Choroid plexus epithelial cell (primary cell): ENCODE data around the gene PREX1.
A peak's percentile ranks its signal among the peaks of the same experiment; 100 is the strongest.
"Not testable (repeated sequence)": the region's sequence is repeated elsewhere in the genome, so short reads cannot be mapped to it uniquely, and the experiment has no call there.

Experiments used
- DNase-seq: peaks from one replicate; pipeline ENCODE4 v3.0.0-alpha.2; 2010; ENCODE audit warnings: low read depth
- H3K4me3 ChIP-seq: 2 replicates; pipeline ENCODE4 v1.5.1; 2011; ENCODE audit warnings: low read depth, mild to moderate bottlenecking, control low read depth, low read length, moderate library complexity
- CTCF ChIP-seq: conservative IDR thresholded peaks from 2 replicates; pipeline ENCODE4 v1.5.1; 2011; ENCODE audit warnings: low read depth, mild to moderate bottlenecking, control low read depth, inconsistent platforms, low read length, moderate library complexity

The PREX1 gene

DNA sequence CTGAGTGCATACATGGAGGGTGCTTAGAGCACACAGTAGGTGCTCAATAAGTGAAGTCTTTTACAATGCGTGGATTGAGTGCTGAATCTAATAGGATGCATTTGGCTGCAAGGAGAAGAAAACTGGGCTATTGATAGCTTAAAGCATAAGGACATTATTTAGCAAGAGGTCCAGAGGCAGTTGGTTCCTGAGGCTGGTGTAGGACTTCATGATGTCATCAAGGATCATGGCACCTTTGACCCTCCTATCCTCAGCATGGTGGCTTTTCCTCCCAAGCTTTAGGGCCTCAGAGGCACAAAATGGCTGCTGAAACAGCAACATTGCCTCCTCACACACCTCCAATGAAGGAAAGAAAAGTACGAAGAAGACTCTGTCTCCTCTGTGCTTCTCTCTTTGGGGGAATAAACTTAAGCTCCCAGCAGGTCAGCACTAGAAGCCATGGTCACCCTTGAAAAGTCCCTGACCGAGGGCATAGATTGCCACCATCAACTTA lies 3.1 kb upstream of the PREX1 start:
- no peak for DNase-seq
- no peak for TF ChIP-seq CTCF
- H3K4me3 ChIP-seq = no peak overlapping the region

DNA sequence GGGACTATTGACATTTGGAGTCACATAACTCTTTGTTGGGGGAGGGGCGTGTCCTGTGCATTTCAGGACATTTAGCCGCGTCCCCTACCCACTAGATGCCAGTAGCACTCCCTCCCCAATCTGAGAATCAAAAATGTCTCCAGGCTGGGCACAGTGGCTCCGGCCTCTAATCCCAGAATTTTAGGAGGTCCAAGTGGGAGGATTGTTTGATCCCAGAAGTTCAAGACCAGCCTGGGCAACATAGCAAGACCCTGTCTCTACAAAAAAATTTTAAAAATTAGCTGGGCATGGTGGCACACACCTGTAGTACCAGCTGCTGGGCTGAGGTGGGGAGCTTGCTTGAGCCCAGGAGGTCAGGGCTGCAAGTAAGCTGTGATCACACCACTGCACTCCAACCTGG lies 2.1 kb upstream of the PREX1 start:
- TF ChIP-seq CTCF = no peak

DNA sequence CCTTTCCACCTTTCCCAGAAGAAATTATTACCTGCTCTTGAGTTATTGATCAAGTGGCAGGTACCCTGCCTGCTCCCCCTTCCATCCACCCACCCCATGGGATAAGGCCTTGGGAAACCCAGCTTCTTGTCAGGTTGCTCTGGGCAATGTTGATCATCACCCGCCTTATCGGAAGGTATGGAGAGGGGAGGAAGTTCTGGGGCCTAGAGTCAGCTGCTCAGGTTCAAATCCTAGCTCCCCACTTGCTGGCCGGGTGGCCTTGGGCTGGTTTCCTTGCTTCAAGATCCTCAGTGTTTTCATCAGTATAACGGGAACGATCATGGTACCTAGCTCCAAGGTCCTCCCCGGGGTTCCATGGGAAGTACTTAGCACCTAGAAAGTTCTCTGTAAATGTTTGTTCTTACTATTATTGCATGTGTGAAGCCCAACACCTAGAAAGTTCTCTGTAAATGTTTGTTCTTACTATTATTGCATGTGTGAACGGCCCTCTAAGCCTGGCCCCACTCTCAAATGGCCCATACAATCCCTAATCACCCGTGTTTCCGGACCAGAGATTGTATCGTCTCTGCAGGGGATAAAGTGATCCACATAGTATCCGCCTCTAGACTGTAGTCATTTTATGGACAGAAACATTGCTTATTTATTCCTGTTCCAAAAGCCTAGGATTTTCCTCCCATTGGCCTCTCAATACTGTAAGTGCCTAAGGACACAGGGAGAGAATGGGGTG lies 1.1 kb upstream of the PREX1 start:
- DNase-seq = no peak
- H3K4me3 ChIP-seq = peak overlapping the region; percentile 66
- TF ChIP-seq CTCF = no peak

More for the DNA sequence above, 2.1 kb upstream of the PREX1 start:
- DNase-seq = no peak
- no peak overlapping the region for H3K4me3 ChIP-seq

DNA sequence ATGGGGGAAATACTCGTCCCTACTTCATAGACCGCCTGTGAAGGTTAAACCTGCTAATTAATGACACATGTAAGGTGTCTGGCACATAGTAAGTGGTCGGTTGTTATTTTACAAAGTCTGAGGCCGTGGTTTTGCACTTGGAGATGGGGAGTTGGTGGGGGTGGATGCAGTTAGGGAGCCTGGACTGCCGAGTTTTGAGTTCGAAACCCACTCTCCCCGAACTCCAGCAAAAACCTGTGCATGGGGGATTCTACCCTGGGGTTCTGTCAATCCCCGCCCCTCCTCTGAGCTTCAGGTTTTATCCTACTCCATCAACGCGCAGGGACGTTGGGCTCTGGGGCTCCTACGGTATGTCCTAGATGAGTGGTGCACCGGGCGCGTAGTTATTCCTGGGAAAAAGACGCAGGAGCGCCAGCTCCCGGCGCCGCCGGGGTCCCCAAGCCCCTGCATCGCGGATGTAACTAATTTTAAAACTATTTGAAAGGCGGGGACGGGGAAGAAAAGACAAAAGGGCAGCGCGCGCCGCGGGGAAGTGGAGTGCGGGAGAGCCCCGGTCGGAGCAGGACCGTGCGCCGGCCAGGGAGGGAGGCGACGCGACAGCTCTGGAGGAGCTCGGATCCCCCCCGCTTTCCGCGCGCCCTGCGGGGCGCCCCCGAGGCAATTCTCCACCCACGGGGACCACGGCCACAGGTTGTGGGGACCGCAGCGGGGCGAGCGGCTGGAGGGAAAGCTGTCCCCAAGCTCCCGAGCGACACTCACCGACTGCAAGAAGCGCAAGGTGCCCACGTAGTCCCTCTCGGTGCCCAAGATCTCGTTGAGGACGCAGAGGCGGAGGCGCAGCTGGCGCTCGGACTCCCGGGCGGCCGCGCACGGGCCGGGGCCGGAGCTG lies 672 bp downstream of the PREX1 start:
- peak overlapping the region; percentile 74 for H3K4me3 ChIP-seq
- TF ChIP-seq CTCF = no peak
- no peak for DNase-seq

DNA sequence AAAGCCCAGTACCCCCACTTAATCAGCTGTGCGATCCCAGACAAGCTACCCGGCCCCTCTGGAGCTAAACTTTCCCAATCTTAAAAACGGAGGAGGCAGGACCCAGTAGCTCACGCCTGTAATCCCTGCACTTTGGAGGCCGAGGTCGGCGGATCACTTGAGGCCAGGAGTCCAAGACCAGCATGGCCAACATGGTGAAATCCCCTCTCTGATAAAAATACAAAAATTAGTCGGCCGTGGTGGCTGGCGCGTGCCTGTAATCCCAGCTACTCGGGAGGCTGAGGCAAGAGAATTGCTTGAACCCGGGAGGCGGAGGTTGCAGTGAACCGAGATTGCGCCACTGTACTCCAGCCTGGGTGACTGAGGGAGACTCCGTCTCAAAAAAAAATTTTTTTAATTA lies 1.3 kb downstream of the PREX1 start:
- not testable (repeated sequence) for DNase-seq
- peak overlapping the region; percentile 74 for H3K4me3 ChIP-seq

DNA sequence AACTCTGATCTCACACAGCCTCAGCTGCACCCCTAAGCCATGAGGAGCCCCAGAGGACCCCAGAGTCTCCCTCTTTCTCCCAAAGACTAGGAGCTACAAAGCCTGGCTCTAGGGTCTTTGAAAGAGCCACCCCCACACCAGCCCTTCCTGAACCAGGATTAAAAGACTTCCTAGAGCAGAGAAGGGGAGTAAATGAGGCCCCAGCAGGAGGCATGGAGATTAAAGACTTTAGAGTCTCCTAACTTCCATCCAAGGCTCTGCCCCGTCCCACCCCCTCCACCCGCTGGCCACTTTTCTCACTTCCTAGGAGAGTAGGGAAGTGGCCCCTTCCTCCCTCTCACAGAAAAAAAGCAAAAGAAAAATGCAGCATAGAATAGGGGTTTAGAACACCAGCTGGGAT lies 1.7 kb downstream of the PREX1 start:
- no peak for DNase-seq
- no peak for TF ChIP-seq CTCF
- H3K4me3 ChIP-seq = peak overlapping the region; percentile 74

- no peak for DNase-seq
- H3K4me3 ChIP-seq = peak overlapping the region; percentile 74
Measured at GRCh38 chr20:48825566-48825920, 2.3 kb downstream of the PREX1 start.

More at GRCh38 chr20:48825566-48825920, 2.3 kb downstream of the PREX1 start:
- no peak for TF ChIP-seq CTCF
